Measurements from ENCODE around the gene C9. TPM values are rescaled to one million over a fixed set of nuclear protein-coding genes. Genes with fewer than 3 reads are reported as not detected.

The C9 gene
- total RNA-seq, 1 donor from 2014 or later, result not detected

DNA sequence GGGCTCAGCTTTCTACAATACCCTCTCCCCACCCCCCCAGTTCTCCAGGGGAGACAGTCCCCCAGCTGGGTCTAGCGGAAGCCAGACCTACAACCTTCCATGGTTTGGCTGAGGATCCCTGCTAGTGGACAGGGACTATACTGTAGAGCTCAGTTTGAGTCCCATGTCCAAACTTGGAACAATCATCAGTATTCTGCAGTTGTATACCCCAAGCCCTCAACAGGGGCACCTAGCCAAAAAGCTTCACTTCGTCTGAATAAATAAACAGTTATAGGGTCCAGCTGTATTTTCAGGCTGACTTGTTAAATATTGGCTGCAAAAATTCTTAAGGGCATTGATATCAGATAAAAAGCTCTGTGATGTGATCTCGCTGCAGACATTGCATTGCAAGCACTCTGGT, 15.4 kb upstream of the C9 start:
- no peak overlapping the region for H3K4me3 ChIP-seq
- no peaks in the 10 kb centered on the region for H3K9me3 ChIP-seq
- no peak overlapping the region for H3K27ac ChIP-seq
- DNase-seq (no peak), ATAC-seq (no peak)
- intact Hi-C loops (cut with DNase I), result loop anchor here (5.0 kb wide), 1 partner anchor 168 kb away; no protein-coding TSS in a partner anchor
- H3K4me1 ChIP-seq, result no peaks in the 10 kb centered on the region
- peaks cover 73% of the 10 kb centered on the region for H3K36me3 ChIP-seq
- TF ChIP-seq, protein P1, sequence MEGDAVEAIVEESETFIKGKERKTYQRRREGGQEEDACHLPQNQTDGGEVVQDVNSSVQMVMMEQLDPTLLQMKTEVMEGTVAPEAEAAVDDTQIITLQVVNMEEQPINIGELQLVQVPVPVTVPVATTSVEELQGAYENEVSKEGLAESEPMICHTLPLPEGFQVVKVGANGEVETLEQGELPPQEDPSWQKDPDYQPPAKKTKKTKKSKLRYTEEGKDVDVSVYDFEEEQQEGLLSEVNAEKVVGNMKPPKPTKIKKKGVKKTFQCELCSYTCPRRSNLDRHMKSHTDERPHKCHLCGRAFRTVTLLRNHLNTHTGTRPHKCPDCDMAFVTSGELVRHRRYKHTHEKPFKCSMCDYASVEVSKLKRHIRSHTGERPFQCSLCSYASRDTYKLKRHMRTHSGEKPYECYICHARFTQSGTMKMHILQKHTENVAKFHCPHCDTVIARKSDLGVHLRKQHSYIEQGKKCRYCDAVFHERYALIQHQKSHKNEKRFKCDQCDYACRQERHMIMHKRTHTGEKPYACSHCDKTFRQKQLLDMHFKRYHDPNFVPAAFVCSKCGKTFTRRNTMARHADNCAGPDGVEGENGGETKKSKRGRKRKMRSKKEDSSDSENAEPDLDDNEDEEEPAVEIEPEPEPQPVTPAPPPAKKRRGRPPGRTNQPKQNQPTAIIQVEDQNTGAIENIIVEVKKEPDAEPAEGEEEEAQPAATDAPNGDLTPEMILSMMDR (IDR thresholded peaks at IDR 0.05), result no peak
- H3K27me3 ChIP-seq, result no peaks in the 10 kb centered on the region

DNA sequence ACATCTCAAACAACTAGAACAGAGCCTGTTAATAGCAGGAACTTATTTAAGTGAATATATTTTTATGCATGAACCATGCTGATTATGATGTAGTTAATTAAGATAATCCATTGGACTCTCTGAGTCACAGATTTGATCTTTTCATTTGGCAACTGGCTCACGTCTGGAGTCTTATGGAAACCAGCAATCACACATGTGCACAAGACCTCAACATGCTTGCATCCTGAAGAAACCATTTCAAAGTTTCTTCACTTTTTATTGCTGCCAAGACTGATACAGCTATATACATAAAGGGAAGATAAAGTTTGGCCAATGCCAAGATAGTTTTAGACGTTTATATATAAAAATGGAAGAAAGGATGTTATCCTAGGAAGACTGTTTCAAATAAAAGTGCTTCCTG, 13.3 kb upstream of the C9 start:
- Histone ChIP-seq H3K9me3 (no peaks in the 10 kb centered on the region), H3K27ac (no peak overlapping the region), H3K27me3 (no peaks in the 10 kb centered on the region), H3K4me3 (no peak overlapping the region), H3K36me3 (peaks cover 74% of the 10 kb centered on the region), H3K4me1 (no peaks in the 10 kb centered on the region)
- ATAC-seq (no peak), DNase-seq (no peak)
- intact Hi-C loops (cut with DNase I), result no loop called here
- TF ChIP-seq, protein P1 (IDR thresholded peaks at IDR 0.05), result no peak

DNA sequence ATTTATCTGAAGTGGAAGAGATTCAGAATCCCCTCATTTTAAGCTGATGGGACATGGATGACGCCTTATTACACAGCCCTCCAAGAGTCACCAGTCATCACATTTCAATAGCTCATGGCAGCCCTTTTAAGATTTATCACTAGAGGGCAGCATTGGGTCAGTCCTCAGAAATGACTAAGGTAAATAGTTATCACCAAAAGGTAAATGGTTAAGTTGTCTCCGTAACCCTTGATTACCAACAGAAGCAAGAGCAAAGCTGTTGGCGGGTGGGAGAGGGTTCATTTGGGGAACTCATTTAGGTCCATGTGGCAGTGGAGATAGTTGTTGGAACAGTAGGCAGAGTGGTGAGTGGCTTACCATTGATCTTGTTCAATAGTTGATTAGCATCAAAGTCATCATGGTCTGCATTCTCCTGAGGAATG, 12.0 kb upstream of the C9 start:
- H3K27me3 ChIP-seq, result no peaks in the 10 kb centered on the region
- intact Hi-C loops (cut with DNase I), result no loop called here
- no peaks in the 10 kb centered on the region for H3K9me3 ChIP-seq
- DNase-seq (no peak), ATAC-seq (peak; percentile 85)
- H3K36me3 ChIP-seq, result peaks cover 74% of the 10 kb centered on the region
- H3K4me1 ChIP-seq, result no peaks in the 10 kb centered on the region
- H3K4me3 ChIP-seq, result no peak overlapping the region
- TF ChIP-seq, protein P1 (IDR thresholded peaks at IDR 0.05), result peak; percentile 73
- no peak overlapping the region for H3K27ac ChIP-seq

DNA sequence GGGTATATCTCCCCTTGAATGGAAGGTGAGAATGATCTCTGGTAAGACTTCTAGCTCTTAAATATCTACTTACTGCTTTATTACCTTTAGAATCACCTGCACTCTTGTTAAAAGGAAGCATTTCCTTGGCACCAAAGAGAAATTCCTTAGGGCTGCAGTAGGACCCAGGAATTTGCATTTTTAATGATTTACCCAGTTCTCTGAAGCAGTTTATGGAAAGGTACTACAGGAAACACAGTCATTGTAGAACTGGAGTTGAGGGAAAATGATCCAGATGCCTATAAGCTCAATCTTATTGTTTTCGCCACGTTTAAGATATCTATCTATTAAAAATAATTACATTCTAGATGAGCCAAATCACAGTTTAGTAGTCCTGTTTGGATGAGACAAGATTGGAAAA, 9.5 kb upstream of the C9 start:
- no peaks in the 10 kb centered on the region for H3K27me3 ChIP-seq
- H3K27ac ChIP-seq, result no peak overlapping the region
- H3K36me3 ChIP-seq, result peaks cover 67% of the 10 kb centered on the region
- H3K9me3 ChIP-seq, result no peaks in the 10 kb centered on the region
- no peak for DNase-seq
- intact Hi-C loops (cut with DNase I), result no loop called here
- no peak overlapping the region for H3K4me3 ChIP-seq
- no peaks in the 10 kb centered on the region for H3K4me1 ChIP-seq
- ATAC-seq, result peak; percentile 33
- TF ChIP-seq, protein P1 (IDR thresholded peaks at IDR 0.05), result no peak

DNA sequence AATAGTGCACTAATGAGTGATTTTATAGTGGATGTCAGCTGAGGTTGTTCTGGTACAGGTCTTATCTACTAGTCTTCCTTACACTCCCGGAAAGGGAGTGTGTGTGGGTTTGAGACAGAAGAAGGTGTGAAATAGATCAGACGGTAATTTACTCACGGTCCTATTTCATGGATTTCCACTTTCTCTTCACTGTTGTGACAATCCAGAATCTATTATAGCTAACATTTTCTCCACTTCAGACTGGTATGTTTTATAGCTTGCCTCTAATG, 7.0 kb upstream of the C9 start:
- peaks cover 57% of the 10 kb centered on the region for H3K36me3 ChIP-seq
- H3K27me3 ChIP-seq, result no peaks in the 10 kb centered on the region
- no peak for ATAC-seq
- H3K9me3 ChIP-seq, result no peaks in the 10 kb centered on the region
- H3K4me3 ChIP-seq, result no peak overlapping the region
- H3K4me1 ChIP-seq, result no peaks in the 10 kb centered on the region
- no peak for DNase-seq
- intact Hi-C loops (cut with DNase I), result no loop called here
- H3K27ac ChIP-seq, result no peak overlapping the region
- TF ChIP-seq, protein P1 (IDR thresholded peaks at IDR 0.05), result no peak
